Peyer's patch (tissue), 4 donors: ENCODE results near the gene ARHGEF16. TPM values are rescaled to one million over a fixed set of nuclear protein-coding genes. Genes with fewer than 3 reads are reported as not detected.

Experiments used
- DNase-seq, 3 donors: peaks; one replicate each; pipeline ENCODE4 v3.0.0-alpha.2; 2017 to 2019
- H3K27ac ChIP-seq, 4 donors: fragments of 200-600 bp; sonication (generic); one replicate each; pipeline ENCODE4 v1.5.1; 2016 to 2019
- H3K27me3 ChIP-seq, 2 donors: fragments of 200-600 bp; sonication (generic); one replicate each; pipeline ENCODE4 v1.5.1; 2019
- H3K36me3 ChIP-seq, 3 donors: fragments of 200-600 bp; sonication (generic); one replicate each; pipeline ENCODE4 v1.5.1; 2016 to 2019
- H3K4me1 ChIP-seq, 4 donors: fragments of 200-600 bp; sonication (generic); one replicate each; pipeline ENCODE4 v1.5.1; 2016 to 2019
- H3K4me3 ChIP-seq, 4 donors: fragments of 200-600 bp; sonication (generic); 1 replicate in 3 of 4; 2 replicates in 1 of 4; pipeline ENCODE4 v1.5.1; 2016 to 2019; ENCODE audit warnings: mild to moderate bottlenecking in 1 of 4
- H3K9me3 ChIP-seq, 4 donors: fragments of 200-600 bp; sonication (generic); one replicate each; pipeline ENCODE4 v1.5.1; 2016 to 2019; ENCODE audit warnings: mild to moderate bottlenecking in 1 of 4
- POLR2A ChIP-seq, 2 donors: fragments of 450-650 bp; IDR thresholded peaks; one replicate each; pipeline ENCODE4 v1.5.1; 2017; ENCODE audit warnings: antibody characterized with exemption in 2 of 2, mild to moderate bottlenecking in 2 of 2, moderate library complexity in 2 of 2
- total RNA-seq, 4 donors: library from RNA; depleted of rRNA; stranded (reverse); fragments of >200 nt; gene quantifications; one replicate each; pipeline ENCODE4 v1.1.0, GENCODE V29; 2016
- TF ChIP-seq, protein P1 (sequence below), 6 experiments: fragments of 450-650 bp in 4 of 6; fragments of 200-600 bp in 2 of 6; sonication (generic) in 1 of 6; IDR thresholded peaks; one replicate each; pipeline ENCODE4 v1.5.1; 2017 to 2019; ENCODE audit warnings: antibody characterized with exemption in 6 of 6, mild to moderate bottlenecking in 3 of 6, moderate library complexity in 1 of 6

Gene ARHGEF16
- total RNA-seq, 4 donors from 2014 or later, result 43.7 to 225 (median 182) TPM

- H3K27me3 ChIP-seq, result no peaks in the 10 kb centered on the region
- no peaks in the 10 kb centered on the region for H3K9me3 ChIP-seq
- no peaks in the 10 kb centered on the region for H3K36me3 ChIP-seq
- TF ChIP-seq POLR2A (IDR thresholded peaks at IDR 0.05), result no peak
- TF ChIP-seq, protein P1, sequence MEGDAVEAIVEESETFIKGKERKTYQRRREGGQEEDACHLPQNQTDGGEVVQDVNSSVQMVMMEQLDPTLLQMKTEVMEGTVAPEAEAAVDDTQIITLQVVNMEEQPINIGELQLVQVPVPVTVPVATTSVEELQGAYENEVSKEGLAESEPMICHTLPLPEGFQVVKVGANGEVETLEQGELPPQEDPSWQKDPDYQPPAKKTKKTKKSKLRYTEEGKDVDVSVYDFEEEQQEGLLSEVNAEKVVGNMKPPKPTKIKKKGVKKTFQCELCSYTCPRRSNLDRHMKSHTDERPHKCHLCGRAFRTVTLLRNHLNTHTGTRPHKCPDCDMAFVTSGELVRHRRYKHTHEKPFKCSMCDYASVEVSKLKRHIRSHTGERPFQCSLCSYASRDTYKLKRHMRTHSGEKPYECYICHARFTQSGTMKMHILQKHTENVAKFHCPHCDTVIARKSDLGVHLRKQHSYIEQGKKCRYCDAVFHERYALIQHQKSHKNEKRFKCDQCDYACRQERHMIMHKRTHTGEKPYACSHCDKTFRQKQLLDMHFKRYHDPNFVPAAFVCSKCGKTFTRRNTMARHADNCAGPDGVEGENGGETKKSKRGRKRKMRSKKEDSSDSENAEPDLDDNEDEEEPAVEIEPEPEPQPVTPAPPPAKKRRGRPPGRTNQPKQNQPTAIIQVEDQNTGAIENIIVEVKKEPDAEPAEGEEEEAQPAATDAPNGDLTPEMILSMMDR (IDR thresholded peaks at IDR 0.05), result no peak
- H3K4me1 ChIP-seq, result peaks cover 0 to 48% (median 5%) of the 10 kb centered on the region in 4 donors
- DNase-seq, result no peak
- H3K27ac ChIP-seq, result peak overlapping the region in 1 of 4 donors; percentile 91
- no peak overlapping the region for H3K4me3 ChIP-seq
Measured at GRCh38 chr1:3483380-3483779, 28.9 kb downstream of the ARHGEF16 start.

DNA sequence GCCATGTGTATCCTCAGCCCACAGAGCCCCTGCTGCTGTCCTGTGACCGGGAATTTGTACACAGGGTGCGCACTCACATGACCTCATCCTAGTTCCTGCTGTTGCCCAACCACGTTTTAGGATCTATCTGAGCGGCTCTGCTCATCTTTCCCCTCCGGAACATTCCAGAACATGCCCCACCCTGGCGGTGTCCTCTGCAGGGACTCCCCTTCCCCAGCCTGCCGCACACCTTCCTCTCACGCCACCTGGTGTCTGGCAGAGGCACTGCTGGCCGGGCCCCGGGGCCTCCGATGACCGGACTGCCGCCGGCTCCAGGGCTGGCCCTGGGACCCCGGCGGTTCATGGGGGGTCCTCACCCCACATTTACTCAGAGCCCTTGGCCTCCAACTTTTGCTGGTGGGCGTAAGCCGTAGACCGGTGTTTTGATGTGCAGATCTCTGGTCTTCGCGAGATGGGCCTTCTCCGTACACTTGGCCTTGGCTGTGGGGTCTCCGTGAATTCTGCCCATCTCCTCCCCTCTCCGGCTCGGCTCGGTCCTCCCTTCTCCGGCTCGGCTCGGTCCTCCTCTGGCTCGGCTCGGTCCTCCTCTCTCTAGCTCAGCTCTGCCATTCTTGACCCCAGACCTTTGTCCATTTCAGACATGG, 29.5 kb downstream of the ARHGEF16 start:
- H3K36me3 ChIP-seq, result no peaks in the 10 kb centered on the region
- peaks cover 0 to 48% (median 5%) of the 10 kb centered on the region in 4 donors for H3K4me1 ChIP-seq
- no peaks in the 10 kb centered on the region for H3K9me3 ChIP-seq
- H3K27ac ChIP-seq, result peak overlapping the region in 1 of 4 donors; percentile 91
- no peaks in the 10 kb centered on the region for H3K27me3 ChIP-seq
- peak; percentile 28 to 78 (median 71) for DNase-seq
- no peak overlapping the region for H3K4me3 ChIP-seq
- no peak for TF ChIP-seq POLR2A (IDR thresholded peaks at IDR 0.05)
- TF ChIP-seq, protein P1 (IDR thresholded peaks at IDR 0.05), result peak; percentile 16 to 92 (median 84)

- TF ChIP-seq, protein P1 (IDR thresholded peaks at IDR 0.05), result no peak
- TF ChIP-seq POLR2A (IDR thresholded peaks at IDR 0.05), result no peak
- DNase-seq, result no peak
- H3K27me3 ChIP-seq, result no peaks in the 10 kb centered on the region
Measured at GRCh38 chr1:3485016-3485415, 30.6 kb downstream of the ARHGEF16 start.

DNA sequence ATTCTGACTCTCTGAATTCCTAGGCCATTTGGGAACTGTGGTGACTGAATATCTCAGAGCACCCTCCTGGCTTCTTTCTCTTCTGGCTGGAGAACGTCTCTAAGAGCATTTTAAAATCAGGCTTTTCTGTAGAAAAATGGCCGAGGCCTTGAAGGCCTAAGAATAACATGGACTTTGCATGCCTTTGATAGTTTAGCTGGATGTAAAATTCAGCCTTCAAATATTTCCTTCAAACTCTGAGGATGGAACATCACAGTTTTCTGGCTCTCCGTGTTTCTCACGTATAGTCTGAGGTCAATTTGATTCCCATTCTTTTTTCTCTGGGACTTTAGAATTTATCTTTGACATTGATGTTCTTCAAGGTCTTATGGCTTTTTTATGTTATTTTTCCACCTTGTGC, 34.0 kb downstream of the ARHGEF16 start:
- TF ChIP-seq, protein P1 (IDR thresholded peaks at IDR 0.05), result no peak
- H3K36me3 ChIP-seq, result no peaks in the 10 kb centered on the region
- no peak for DNase-seq

More at GRCh38 chr1:3485016-3485415, 30.6 kb downstream of the ARHGEF16 start:
- H3K4me1 ChIP-seq, result peaks cover 0 to 39% (median 5%) of the 10 kb centered on the region in 4 donors
- no peak overlapping the region for H3K27ac ChIP-seq
- H3K36me3 ChIP-seq, result no peaks in the 10 kb centered on the region
- H3K9me3 ChIP-seq, result no peaks in the 10 kb centered on the region
- no peak overlapping the region for H3K4me3 ChIP-seq

DNA sequence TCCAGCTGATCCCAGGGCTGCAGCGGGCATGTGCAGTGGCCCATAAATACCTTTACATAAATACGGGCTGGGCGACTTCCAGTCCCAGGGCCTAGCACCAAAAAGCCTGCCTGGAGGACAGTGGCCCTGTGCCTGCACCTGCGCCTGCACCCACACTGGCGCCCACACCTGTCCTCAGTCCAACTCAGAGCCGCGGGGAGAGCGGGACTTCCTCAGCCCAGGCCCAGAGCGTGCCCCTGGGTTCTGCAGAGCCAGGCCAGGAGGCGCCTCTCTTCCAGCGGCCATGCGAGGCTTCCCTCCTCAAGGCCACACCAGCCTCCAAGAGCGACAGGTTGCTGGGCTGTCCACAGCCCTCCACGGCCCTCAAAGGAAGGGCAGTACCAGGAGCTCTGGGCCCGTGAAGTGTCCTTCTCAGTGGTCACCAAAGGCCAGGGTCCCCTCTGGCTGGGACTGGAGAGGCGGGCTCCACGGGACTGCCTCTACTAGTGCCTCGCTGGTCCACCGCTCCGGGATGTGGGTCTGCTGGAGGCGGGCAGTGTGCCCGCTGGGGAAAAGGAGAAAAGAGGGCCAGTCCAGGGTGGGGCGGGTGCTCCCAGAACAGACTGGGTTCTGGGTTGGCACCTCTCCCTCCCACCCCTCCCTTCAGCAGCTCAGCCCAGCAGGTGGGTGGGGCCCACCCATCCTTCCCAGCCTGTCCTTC, 35.7 kb downstream of the ARHGEF16 start:
- Histone ChIP-seq H3K4me1 (peaks cover 0 to 5% (median 2%) of the 10 kb centered on the region in 4 donors), H3K27me3 (no peaks in the 10 kb centered on the region), H3K27ac (no peak overlapping the region), H3K4me3 (no peak overlapping the region), H3K36me3 (no peaks in the 10 kb centered on the region), H3K9me3 (no peaks in the 10 kb centered on the region)
- TF ChIP-seq, protein P1 (IDR thresholded peaks at IDR 0.05), result no peak
- TF ChIP-seq POLR2A (IDR thresholded peaks at IDR 0.05), result no peak
- no peak for DNase-seq

More for the DNA sequence above, 34.0 kb downstream of the ARHGEF16 start:
- Histone ChIP-seq H3K27me3 (no peaks in the 10 kb centered on the region), H3K4me1 (peaks cover 0 to 13% (median 2%) of the 10 kb centered on the region in 4 donors), H3K9me3 (no peaks in the 10 kb centered on the region), H3K4me3 (no peak overlapping the region), H3K27ac (no peak overlapping the region)
